ENCODE results near the gene VRTN.

DNA sequence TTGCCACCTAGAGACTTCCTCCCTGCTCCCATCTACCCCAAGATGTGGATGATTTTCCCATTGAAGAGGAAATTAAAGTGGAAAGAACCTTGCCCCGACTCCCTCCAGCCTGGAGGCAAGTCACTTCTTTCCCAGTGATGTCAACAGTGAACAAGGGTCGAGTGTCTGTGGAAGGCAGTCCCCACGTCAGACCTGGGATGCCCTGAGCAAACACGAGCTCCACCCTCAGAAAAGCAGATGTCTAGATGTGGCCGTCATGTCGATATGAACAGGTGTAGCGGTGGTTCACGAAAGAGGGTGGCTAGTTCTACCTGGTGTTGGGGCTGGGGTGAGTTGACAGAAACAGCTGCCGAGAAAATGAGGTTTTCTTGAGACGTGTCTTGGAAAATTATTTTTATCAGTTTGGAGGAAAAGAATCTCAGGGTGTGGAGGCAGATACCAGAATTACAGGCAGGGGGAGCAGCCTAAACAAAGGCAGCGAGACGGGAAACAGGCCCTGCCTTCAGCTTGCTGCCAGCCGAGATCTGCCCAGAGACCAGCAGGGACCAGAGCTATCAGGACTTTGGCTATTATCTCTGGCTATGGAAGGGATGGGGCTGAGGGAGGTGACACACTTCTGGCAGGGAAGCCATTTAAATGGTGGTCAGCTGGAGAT is 51.9 kb downstream of the VRTN start:
- TF ChIP-seq POLR2AphosphoS5 (IDR thresholded peaks at IDR 0.05; ENCODE audit: low read depth) (no peak), GABPA (IDR thresholded peaks at IDR 0.05; ENCODE audit: low read depth) (no peak)
- TF ChIP-seq, protein P1, sequence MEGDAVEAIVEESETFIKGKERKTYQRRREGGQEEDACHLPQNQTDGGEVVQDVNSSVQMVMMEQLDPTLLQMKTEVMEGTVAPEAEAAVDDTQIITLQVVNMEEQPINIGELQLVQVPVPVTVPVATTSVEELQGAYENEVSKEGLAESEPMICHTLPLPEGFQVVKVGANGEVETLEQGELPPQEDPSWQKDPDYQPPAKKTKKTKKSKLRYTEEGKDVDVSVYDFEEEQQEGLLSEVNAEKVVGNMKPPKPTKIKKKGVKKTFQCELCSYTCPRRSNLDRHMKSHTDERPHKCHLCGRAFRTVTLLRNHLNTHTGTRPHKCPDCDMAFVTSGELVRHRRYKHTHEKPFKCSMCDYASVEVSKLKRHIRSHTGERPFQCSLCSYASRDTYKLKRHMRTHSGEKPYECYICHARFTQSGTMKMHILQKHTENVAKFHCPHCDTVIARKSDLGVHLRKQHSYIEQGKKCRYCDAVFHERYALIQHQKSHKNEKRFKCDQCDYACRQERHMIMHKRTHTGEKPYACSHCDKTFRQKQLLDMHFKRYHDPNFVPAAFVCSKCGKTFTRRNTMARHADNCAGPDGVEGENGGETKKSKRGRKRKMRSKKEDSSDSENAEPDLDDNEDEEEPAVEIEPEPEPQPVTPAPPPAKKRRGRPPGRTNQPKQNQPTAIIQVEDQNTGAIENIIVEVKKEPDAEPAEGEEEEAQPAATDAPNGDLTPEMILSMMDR (IDR thresholded peaks at IDR 0.05; ENCODE audit: insufficient read depth, low read length), result no peak

All from HL-60 (cell line).